Measurements from ENCODE around the gene ATAD2B. TPM values are rescaled to one million over a fixed set of nuclear protein-coding genes. Genes with fewer than 3 reads are reported as not detected.

ATAD2B gene
- total and polyA plus RNA-seq, 2 donors: 5.1 to 75.6 TPM

GRCh38 chr2:23838581-23838980 is 88.3 kb downstream of the ATAD2B start:
- WGBS: 79% methylated on average over 1 of the region's 1 CpG
- Histone ChIP-seq H3K27ac (ENCODE audit: low read depth) (no peak overlapping the region), H3K4me3 (ENCODE audit: low read depth, low read length) (no peak overlapping the region), H3K4me1 (ENCODE audit: insufficient read depth) (no peaks in the 10 kb centered on the region), H3K36me3 (ENCODE audit: insufficient read depth) (no peaks in the 10 kb centered on the region)
- DNase-seq (ENCODE audit: extremely low spot score): no peak

- no peak overlapping the region for H3K27ac ChIP-seq (ENCODE audit: low read depth)
- no peaks in the 10 kb centered on the region for H3K36me3 ChIP-seq (ENCODE audit: insufficient read depth)
- DNase-seq (ENCODE audit: extremely low spot score): no peak
- no peaks in the 10 kb centered on the region for H3K4me1 ChIP-seq (ENCODE audit: insufficient read depth)
- H3K4me3 ChIP-seq (ENCODE audit: low read depth, low read length): no peak overlapping the region
- 100% methylated on average over 1 of the region's 1 CpG for WGBS
Observed at GRCh38 chr2:23837871-23838270, 89.1 kb downstream of the ATAD2B start.

- DNase-seq (ENCODE audit: extremely low spot score): no peak
- H3K27ac ChIP-seq (ENCODE audit: low read depth): no peak overlapping the region
- no peaks in the 10 kb centered on the region for H3K4me1 ChIP-seq (ENCODE audit: insufficient read depth)
- H3K36me3 ChIP-seq (ENCODE audit: insufficient read depth): no peaks in the 10 kb centered on the region
- 93% methylated on average over 9 of the region's 9 CpGs for WGBS
- H3K4me3 ChIP-seq (ENCODE audit: low read depth, low read length): no peak overlapping the region
Observed at GRCh38 chr2:23836971-23837565, 89.9 kb downstream of the ATAD2B start.

- Histone ChIP-seq H3K36me3 (ENCODE audit: insufficient read depth) (no peaks in the 10 kb centered on the region), H3K4me1 (ENCODE audit: insufficient read depth) (no peaks in the 10 kb centered on the region), H3K4me3 (ENCODE audit: low read depth, low read length) (no peak overlapping the region), H3K27ac (ENCODE audit: low read depth) (no peak overlapping the region)
- no peak for DNase-seq (ENCODE audit: extremely low spot score)
- WGBS: 93% methylated on average over 5 of the region's 5 CpGs
Observed at GRCh38 chr2:23836505-23836904, 90.4 kb downstream of the ATAD2B start.

GRCh38 chr2:23835988-23836387 is 90.9 kb downstream of the ATAD2B start:
- WGBS: 98% methylated on average over 9 of the region's 9 CpGs
- H3K27ac ChIP-seq (ENCODE audit: low read depth): no peak overlapping the region
- DNase-seq (ENCODE audit: extremely low spot score): no peak
- no peak overlapping the region for H3K4me3 ChIP-seq (ENCODE audit: low read depth, low read length)
- no peaks in the 10 kb centered on the region for H3K4me1 ChIP-seq (ENCODE audit: insufficient read depth)
- no peaks in the 10 kb centered on the region for H3K36me3 ChIP-seq (ENCODE audit: insufficient read depth)

- Histone ChIP-seq H3K4me1 (ENCODE audit: insufficient read depth) (no peaks in the 10 kb centered on the region), H3K4me3 (ENCODE audit: low read depth, low read length) (no peak overlapping the region), H3K36me3 (ENCODE audit: insufficient read depth) (no peaks in the 10 kb centered on the region), H3K27ac (ENCODE audit: low read depth) (no peak overlapping the region)
- DNase-seq (ENCODE audit: extremely low spot score): no peak
- 96% methylated on average over 5 of the region's 5 CpGs for WGBS
Observed at GRCh38 chr2:23835423-23835822, 91.5 kb downstream of the ATAD2B start.

- 86% methylated on average over 1 of the region's 1 CpG for WGBS
- no peaks in the 10 kb centered on the region for H3K36me3 ChIP-seq (ENCODE audit: insufficient read depth)
- no peak overlapping the region for H3K4me3 ChIP-seq (ENCODE audit: low read depth, low read length)
- H3K4me1 ChIP-seq (ENCODE audit: insufficient read depth): no peaks in the 10 kb centered on the region
- DNase-seq (ENCODE audit: extremely low spot score): no peak
- H3K27ac ChIP-seq (ENCODE audit: low read depth): no peak overlapping the region
Observed at GRCh38 chr2:23828986-23829385, 97.9 kb downstream of the ATAD2B start.

GRCh38 chr2:23828256-23828980 is 98.5 kb downstream of the ATAD2B start:
- WGBS: 60% methylated on average over 1 of the region's 1 CpG
- Histone ChIP-seq H3K27ac (ENCODE audit: low read depth) (no peak overlapping the region), H3K4me3 (ENCODE audit: low read depth, low read length) (no peak overlapping the region), H3K4me1 (ENCODE audit: insufficient read depth) (no peaks in the 10 kb centered on the region), H3K36me3 (ENCODE audit: insufficient read depth) (no peaks in the 10 kb centered on the region)
- no peak for DNase-seq (ENCODE audit: extremely low spot score)

- H3K4me1 ChIP-seq (ENCODE audit: insufficient read depth): no peaks in the 10 kb centered on the region
- H3K36me3 ChIP-seq (ENCODE audit: insufficient read depth): no peaks in the 10 kb centered on the region
- no peak overlapping the region for H3K27ac ChIP-seq (ENCODE audit: low read depth)
- DNase-seq (ENCODE audit: extremely low spot score): no peak
- 87% methylated on average over 1 of the region's 1 CpG for WGBS
- H3K4me3 ChIP-seq (ENCODE audit: low read depth, low read length): no peak overlapping the region
Observed at GRCh38 chr2:23827287-23827686, 99.6 kb downstream of the ATAD2B start.

GRCh38 chr2:23826771-23827170 is 100.2 kb downstream of the ATAD2B start:
- Histone ChIP-seq H3K36me3 (ENCODE audit: insufficient read depth) (no peaks in the 10 kb centered on the region), H3K4me1 (ENCODE audit: insufficient read depth) (no peaks in the 10 kb centered on the region), H3K27ac (ENCODE audit: low read depth) (no peak overlapping the region), H3K4me3 (ENCODE audit: low read depth, low read length) (no peak overlapping the region)
- no peak for DNase-seq (ENCODE audit: extremely low spot score)
- WGBS: 83% methylated on average over 3 of the region's 3 CpGs

- Histone ChIP-seq H3K4me3 (ENCODE audit: low read depth, low read length) (no peak overlapping the region), H3K36me3 (ENCODE audit: insufficient read depth) (no peaks in the 10 kb centered on the region), H3K4me1 (ENCODE audit: insufficient read depth) (no peaks in the 10 kb centered on the region), H3K27ac (ENCODE audit: low read depth) (no peak overlapping the region)
- DNase-seq (ENCODE audit: extremely low spot score): no peak
- WGBS: 92% methylated on average over 2 of the region's 2 CpGs
Observed at GRCh38 chr2:23826040-23826439, 100.9 kb downstream of the ATAD2B start.

- peak; percentile 32 for DNase-seq (ENCODE audit: extremely low spot score)
- Histone ChIP-seq H3K4me3 (ENCODE audit: low read depth, low read length) (no peak overlapping the region), H3K36me3 (ENCODE audit: insufficient read depth) (no peaks in the 10 kb centered on the region), H3K4me1 (ENCODE audit: insufficient read depth) (no peaks in the 10 kb centered on the region), H3K27ac (ENCODE audit: low read depth) (no peak overlapping the region)
- WGBS: 22% methylated on average over 2 of the region's 2 CpGs
Observed at GRCh38 chr2:23824777-23825212, 102.1 kb downstream of the ATAD2B start.

- no peak for DNase-seq (ENCODE audit: extremely low spot score)
- Histone ChIP-seq H3K36me3 (ENCODE audit: insufficient read depth) (no peaks in the 10 kb centered on the region), H3K27ac (ENCODE audit: low read depth) (no peak overlapping the region), H3K4me1 (ENCODE audit: insufficient read depth) (no peaks in the 10 kb centered on the region), H3K4me3 (ENCODE audit: low read depth, low read length) (no peak overlapping the region)
- WGBS: 70% methylated on average over 4 of the region's 4 CpGs
Observed at GRCh38 chr2:23823863-23824262, 103.1 kb downstream of the ATAD2B start.

GRCh38 chr2:23814963-23815362 is 112.0 kb downstream of the ATAD2B start:
- Histone ChIP-seq H3K36me3 (ENCODE audit: insufficient read depth) (peaks cover 3% of the 10 kb centered on the region), H3K4me1 (ENCODE audit: insufficient read depth) (no peaks in the 10 kb centered on the region), H3K4me3 (ENCODE audit: low read depth, low read length) (no peak overlapping the region), H3K27ac (ENCODE audit: low read depth) (no peak overlapping the region)
- 93% methylated on average over 2 of the region's 2 CpGs for WGBS
- no peak for DNase-seq (ENCODE audit: extremely low spot score)

Data from urinary bladder (tissue), 4 donors.